HG03196 (cell line): ENCODE measurements around the gene TMEM150B.

Source experiments
- ATAC-seq: cut with Tn5 transposase; IDR thresholded peaks from one replicate; pipeline ENCODE4 v1.9.1; 2021; ENCODE audit not compliant: unreplicated experiment

Gene TMEM150B, protein sequence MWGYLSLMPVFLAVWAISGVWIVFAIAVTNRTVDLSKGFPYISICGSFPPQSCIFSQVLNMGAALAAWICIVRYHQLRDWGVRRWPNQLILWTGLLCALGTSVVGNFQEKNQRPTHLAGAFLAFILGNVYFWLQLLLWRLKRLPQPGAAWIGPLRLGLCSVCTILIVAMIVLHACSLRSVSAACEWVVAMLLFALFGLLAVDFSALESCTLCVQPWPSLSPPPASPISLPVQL

GRCh38 chr19:55325172-55325571 is at the start of gene TMEM150B:
TSS of gene TMEM150B (minus strand) at chr19:55325341. CDS start at chr19:55321036, 4,305 bp downstream.
- ATAC-seq, result no peak

GRCh38 chr19:55373993-55374757 is 49.0 kb upstream of the TMEM150B start:
- no peak for ATAC-seq

GRCh38 chr19:55373306-55373992 is 48.3 kb upstream of the TMEM150B start:
- no peak for ATAC-seq

GRCh38 chr19:55372316-55373081 is 47.4 kb upstream of the TMEM150B start:
- ATAC-seq, result no peak

DNA sequence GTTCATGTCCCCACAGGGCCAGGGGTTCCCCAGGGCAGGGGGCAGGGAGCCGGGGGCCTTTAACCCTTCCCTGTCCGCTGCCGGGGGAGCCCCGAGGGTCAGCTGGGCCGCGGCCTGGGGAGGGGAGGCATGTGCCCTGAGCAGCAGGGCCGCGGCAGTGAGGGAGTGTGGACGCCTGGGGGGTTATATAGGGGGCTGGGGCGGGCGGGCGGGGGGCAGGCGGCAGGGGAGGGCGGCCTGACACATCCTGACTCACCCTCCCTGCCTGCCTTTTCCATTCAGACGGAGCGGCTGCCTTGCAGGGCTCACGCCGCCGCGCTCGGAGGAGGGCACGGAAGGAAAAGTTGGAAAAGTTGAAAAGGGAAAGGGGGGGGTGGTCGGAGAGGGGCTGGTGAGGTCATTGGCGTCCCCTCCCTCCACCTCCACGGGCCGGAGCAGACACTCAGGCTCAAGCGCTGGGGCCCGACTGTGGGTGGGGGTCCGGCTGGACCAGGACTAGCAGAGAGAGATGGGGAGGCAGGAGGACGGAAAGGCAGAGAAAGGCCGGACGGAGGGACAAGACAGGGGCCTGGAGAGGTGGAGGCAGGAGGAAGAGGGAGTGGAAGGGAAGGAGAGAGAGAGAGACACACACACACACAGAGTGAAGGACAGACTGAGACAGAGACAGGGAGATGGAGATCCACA is 45.3 kb upstream of the TMEM150B start, which contains the start of gene IL11:
Gene IL11 (minus strand): TSS at position 159 of the 684 bp plus-strand sequence. CDS start 153 bp downstream, at position 6.
- ATAC-seq, result no peak

DNA sequence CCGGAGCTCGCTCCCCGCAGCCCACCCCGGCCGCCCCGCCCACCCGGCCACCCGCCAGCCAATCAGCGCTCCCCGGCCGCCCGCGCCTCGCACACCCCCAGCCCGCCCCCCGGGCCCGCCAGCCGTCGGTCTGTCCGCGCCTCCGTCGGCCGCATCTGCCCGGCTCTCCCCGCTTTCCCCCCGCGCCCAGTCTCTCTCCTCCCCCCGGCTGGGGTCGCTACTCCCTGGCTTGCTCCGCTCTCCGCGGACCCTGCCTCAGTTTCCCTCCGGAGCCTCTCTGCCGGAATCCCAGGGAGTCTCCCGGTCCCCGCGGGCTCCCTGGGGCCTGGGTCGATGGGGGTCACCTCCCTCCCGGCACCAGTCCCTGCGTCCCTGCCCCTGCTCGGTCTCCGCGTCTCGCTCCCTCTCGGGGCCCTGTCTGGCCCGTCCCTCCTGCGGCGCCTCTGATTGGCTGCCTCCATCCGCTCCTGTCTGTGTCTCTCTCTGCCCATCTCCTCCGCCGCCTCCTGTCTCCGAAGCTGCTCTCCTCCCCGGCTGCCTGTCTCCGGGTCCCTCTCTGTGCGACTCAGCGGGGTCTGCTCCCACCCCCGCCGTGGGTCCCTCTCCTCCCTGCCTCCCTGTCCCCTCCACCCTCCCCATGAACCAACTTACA is 44.6 kb upstream of the TMEM150B start:
- ATAC-seq, result no peak

- ATAC-seq, result no peak
Measured at GRCh38 chr19:55368701-55369563, 43.8 kb upstream of the TMEM150B start.

DNA sequence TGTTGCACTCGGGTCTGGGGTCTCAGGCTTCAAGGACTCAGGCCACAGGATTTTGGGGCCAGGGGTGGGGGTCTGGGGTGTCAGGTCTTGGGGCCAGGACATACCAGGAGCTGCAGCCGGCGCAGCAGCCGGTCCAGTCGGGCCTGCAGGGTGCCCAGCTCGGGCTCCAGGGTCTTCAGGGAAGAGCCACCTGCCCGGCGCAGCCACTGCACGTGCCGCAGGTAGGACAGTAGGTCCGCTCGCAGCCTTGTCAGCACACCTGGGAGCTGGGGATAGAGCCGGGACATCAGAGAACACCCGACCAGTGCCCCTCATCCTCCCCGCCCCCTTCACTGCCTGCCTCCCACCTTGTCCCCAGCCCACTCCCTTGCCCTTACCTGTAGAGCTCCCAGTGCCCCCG is 43.0 kb upstream of the TMEM150B start:
- ATAC-seq, result no peak

GRCh38 chr19:55366790-55367189 is 41.6 kb upstream of the TMEM150B start:
- no peak for ATAC-seq

GRCh38 chr19:55365964-55366363 is 40.8 kb upstream of the TMEM150B start:
- no peak for ATAC-seq

- ATAC-seq, result no peak
Measured at GRCh38 chr19:55365245-55365644, 40.1 kb upstream of the TMEM150B start.

DNA sequence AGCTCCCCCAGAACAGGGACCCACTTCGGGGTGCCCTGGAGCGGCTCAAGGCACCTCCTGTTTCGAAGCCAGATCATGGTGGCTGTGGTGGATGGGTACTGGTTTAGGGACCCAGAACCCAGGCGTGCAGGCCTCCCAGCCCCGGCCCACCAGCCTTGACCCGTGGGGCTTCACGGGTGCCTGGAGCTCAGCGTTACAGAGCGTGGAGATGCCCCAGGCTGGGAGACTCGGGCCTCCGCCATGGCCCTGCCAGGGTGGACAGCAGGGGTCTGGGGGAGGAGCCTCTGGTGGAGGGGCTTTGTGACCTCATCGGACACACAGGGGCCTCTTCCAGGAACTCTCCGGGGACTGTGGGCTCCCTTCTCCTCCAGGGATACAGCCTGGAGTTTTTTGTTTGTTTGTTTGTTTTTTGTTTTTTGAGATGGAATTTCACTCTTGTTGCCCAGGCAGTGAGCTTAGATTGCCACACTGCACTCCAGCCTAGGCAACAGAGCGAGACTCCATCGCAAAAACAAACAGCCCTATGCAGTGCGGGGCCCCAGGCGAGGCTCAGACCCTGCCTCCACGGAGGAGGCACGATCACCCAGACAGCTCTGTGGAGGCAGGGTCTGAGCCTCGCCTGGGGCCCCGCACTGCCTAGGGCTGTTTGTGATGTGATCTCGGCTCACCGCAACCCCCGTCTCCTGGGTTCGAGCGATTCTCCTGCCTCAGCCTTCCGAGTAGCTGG is 38.0 kb upstream of the TMEM150B start, which contains the start of gene GARIN5B:
Gene GARIN5B (minus strand): TSS at position 271 of the 727 bp plus-strand sequence. CDS start 194 bp downstream, at position 77.
- ATAC-seq, result no peak

GRCh38 chr19:55362174-55362989 is 37.2 kb upstream of the TMEM150B start:
- no peak for ATAC-seq

DNA sequence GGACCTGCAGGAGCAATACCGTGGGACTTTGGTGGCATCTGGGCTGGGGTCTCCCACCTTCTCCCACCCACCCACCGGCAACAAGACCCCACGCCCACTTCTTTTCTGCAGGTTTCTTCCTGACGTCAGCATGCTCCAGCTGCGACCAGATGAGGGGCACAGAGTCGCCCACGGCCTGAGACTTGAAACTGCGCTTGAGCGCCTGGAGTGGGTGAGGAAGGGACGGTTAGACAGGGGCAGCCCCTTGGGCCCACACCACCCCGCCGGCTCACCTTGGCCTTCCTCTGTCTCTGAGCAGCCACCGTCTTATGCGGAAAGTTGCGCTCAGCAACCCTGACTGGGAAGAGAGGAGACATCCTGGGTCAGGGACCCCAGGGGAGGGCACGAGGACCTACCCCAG is 35.8 kb upstream of the TMEM150B start:
- no peak for ATAC-seq

DNA sequence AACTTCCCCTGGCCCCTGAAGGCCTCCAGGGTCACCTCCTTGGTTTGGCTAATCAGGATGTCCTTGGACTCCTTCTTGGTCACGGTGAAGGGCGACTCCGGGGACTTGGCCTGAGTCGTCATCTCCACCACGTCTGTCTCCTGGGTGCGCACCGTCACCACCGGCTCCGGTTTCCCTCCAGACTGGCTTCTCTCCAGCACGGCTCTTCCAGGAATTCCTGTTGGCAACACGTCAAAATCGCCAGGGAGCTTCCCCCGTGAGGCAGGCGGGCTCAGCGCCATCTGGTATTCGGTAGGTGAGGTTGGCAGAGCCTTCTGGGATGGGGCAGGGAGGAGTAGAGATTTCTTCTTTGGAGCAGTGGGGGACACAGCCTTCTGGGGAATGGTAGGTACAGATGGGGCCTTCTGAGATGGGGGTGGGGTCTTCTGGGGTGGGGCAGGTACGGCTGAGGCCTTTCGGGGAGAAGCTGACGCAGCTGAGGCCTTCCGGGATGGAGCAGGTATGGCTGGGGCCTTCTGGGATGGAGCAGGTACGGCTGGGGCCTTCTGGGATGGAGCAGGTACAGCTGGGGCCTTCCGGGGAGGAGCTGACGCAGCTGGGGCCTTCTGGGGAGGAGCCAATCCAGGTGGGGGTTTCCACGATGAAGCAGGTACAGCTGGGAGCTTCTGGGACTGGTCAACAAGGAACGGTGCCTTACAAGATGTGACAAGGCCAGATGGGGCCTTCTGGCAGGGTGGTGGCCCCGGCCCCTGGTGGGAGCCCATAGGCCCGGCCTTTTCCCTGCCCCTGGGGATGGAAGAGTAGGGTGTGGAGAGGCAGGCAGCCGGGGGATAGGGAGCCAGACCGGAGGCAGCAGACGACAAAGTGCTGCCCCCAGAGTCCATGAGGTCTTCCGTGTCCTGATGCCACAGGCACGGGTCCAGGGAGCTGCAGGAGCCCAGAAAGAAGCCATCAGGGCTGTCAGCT is 34.1 kb upstream of the TMEM150B start:
- no peak for ATAC-seq

GRCh38 chr19:55358493-55358892 is 33.4 kb upstream of the TMEM150B start:
- no peak for ATAC-seq
